H1 (cell line): ENCODE measurements around the gene CLGN.

Experiments used
- BCL11A ChIP-seq, 2 experiments: IDR thresholded peaks; one replicate each; pipeline ENCODE4 v1.6.1; 2011; ENCODE audit warnings: low read depth in 2 of 2, low read length in 2 of 2, mild to moderate bottlenecking in 2 of 2
- NRF1 ChIP-seq: IDR thresholded peaks from 2 replicates; pipeline ENCODE4 v1.6.1; 2011; ENCODE audit warnings: mild to moderate bottlenecking, low read depth, low read length, improper control_type of control experiment
- POLR2A ChIP-seq, 2 experiments: IDR thresholded peaks; 1 replicate in 1 of 2; 2 replicates in 1 of 2; pipeline ENCODE4 v1.6.1; 2011; ENCODE audit warnings: low read depth in 2 of 2, low read length in 2 of 2, mild to moderate bottlenecking in 2 of 2; ENCODE audit errors: control extremely low read depth in 1 of 2
- RAD21 ChIP-seq, 2 experiments: IDR thresholded peaks in 1 of 2; conservative IDR thresholded peaks in 1 of 2; 2 replicates each; pipeline ENCODE4 v1.6.1; 2011; ENCODE audit warnings: low read depth in 2 of 2, low read length in 2 of 2, improper control_type of control experiment in 1 of 2, inconsistent platforms in 1 of 2, mild to moderate bottlenecking in 1 of 2, moderate library complexity in 1 of 2
- TEAD4 ChIP-seq: IDR thresholded peaks from 2 replicates; pipeline ENCODE4 v1.6.1; 2012; ENCODE audit warnings: low read depth, low read length, inconsistent platforms, mixed read lengths
- TF ChIP-seq, protein P1 (sequence below), 3 experiments: IDR thresholded peaks; 1 replicate in 2 of 3; 2 replicates in 1 of 3; pipeline versions ENCODE4 v1.5.1 to v1.6.1; 2011; ENCODE audit warnings: low read length in 3 of 3, mild to moderate bottlenecking in 3 of 3, inconsistent platforms in 2 of 3, low read depth in 1 of 3, moderate library complexity in 1 of 3; ENCODE audit not compliant: insufficient read depth in 1 of 3; ENCODE audit errors: control extremely low read depth in 1 of 3

DNA sequence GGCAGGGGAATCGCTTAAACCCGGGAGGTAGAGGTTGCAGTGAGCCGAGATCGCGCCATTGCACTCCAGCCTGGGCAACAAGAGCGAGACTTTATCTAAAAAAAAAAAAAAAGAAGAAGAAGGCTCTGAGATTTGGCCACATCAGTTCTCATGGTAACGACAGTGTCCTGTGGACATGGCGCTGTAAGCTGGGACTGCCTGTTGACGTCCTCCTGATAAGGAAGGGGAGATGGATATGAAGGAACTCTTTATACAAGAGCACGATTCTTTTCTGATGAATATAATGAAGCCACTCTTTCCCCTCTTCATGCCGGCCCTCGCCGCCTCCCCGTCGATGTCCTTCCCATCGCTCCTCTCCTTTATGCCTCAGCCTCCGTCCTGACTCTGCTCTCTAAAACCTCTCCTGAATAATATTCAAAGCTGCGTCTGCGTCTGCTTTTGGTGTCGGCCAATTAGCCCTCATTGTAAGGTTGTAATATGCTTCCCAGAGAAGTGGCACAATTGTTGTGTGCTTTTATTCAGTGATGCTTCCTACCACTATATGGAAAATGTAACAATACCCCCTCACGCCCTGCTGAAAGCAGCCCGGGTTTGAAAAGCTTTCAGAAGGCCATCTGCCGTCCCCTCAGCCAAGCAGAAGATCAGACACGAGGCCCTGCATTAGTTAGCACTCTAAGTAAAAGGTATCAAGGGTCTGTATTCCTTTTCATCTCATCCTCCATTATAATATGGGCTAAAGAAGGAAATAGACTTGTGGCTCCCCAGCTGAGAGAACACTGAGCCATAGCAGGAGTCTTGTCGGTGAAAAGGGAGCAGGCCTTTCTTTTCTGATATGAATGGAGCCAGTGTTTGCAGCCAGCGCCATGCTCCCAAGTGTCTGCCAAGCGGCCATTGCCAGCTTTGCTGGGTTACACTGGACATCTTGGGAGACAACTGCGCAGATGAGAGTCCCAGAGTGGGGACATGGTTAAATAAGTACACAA, 76.1 kb downstream of the CLGN start:
- TF ChIP-seq, protein P1, sequence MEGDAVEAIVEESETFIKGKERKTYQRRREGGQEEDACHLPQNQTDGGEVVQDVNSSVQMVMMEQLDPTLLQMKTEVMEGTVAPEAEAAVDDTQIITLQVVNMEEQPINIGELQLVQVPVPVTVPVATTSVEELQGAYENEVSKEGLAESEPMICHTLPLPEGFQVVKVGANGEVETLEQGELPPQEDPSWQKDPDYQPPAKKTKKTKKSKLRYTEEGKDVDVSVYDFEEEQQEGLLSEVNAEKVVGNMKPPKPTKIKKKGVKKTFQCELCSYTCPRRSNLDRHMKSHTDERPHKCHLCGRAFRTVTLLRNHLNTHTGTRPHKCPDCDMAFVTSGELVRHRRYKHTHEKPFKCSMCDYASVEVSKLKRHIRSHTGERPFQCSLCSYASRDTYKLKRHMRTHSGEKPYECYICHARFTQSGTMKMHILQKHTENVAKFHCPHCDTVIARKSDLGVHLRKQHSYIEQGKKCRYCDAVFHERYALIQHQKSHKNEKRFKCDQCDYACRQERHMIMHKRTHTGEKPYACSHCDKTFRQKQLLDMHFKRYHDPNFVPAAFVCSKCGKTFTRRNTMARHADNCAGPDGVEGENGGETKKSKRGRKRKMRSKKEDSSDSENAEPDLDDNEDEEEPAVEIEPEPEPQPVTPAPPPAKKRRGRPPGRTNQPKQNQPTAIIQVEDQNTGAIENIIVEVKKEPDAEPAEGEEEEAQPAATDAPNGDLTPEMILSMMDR (IDR thresholded peaks at IDR 0.05; ENCODE audit: control extremely low read depth in 1 of 3, insufficient read depth in 1 of 3, low read depth in 1 of 3, low read length in 3 of 3) = no peak
- no peak for TF ChIP-seq POLR2A (IDR thresholded peaks at IDR 0.05; ENCODE audit: control extremely low read depth in 1 of 2, low read depth in 2 of 2, low read length in 2 of 2)
- TF ChIP-seq TEAD4 = no peak
- TF ChIP-seq RAD21 (IDR thresholded peaks at IDR 0.05 in 1 of 2, conservative IDR thresholded peaks at IDR 0.05 in 1 of 2; ENCODE audit: low read depth in 2 of 2, low read length in 2 of 2) = no peak
- no peak for TF ChIP-seq BCL11A (IDR thresholded peaks at IDR 0.05; ENCODE audit: low read depth in 2 of 2, low read length in 2 of 2)
- TF ChIP-seq NRF1 = no peak
